DLD1 (cell line): ENCODE results near the gene ALKBH3.

ENCODE experiments used
- in situ Hi-C: cut with HindIII; loops from 2 replicates; pipeline ENCODE4 v1.10.0; 2017; ENCODE audit warnings: low sequenced_read_pairs

ALKBH3 gene

GRCh38 chr11:43921561-43922294 is 41.1 kb downstream of the ALKBH3 start:
- in situ Hi-C loops = no loop called here

- in situ Hi-C loops = no loop called here
These were observed 41.6 kb downstream of the ALKBH3 start for GRCh38 chr11:43922295-43922648.

GRCh38 chr11:43922744-43923405 is 42.2 kb downstream of the ALKBH3 start:
- in situ Hi-C loops = no loop called here

- in situ Hi-C loops = no loop called here
These were observed 42.9 kb downstream of the ALKBH3 start for GRCh38 chr11:43923406-43924111.

GRCh38 chr11:43924112-43924855 is 43.7 kb downstream of the ALKBH3 start:
- in situ Hi-C loops = no loop called here

- in situ Hi-C loops = no loop called here
These were observed 44.7 kb downstream of the ALKBH3 start for GRCh38 chr11:43925063-43925931.

- in situ Hi-C loops = no loop called here
These were observed 45.4 kb downstream of the ALKBH3 start for GRCh38 chr11:43925932-43926505.

GRCh38 chr11:43927070-43927469 is 46.4 kb downstream of the ALKBH3 start:
- in situ Hi-C loops = no loop called here

- in situ Hi-C loops = no loop called here
These were observed 47.5 kb downstream of the ALKBH3 start for GRCh38 chr11:43927925-43928707.

- in situ Hi-C loops = no loop called here
These were observed 48.1 kb downstream of the ALKBH3 start for GRCh38 chr11:43928721-43929120.

GRCh38 chr11:43930868-43931716 is 50.5 kb downstream of the ALKBH3 start:
- in situ Hi-C loops = no loop called here

GRCh38 chr11:43931717-43932039 is 51.0 kb downstream of the ALKBH3 start:
- in situ Hi-C loops = no loop called here

- in situ Hi-C loops = no loop called here
These were observed 52.6 kb downstream of the ALKBH3 start for GRCh38 chr11:43933226-43933607.

- in situ Hi-C loops = no loop called here
These were observed 53.2 kb downstream of the ALKBH3 start for GRCh38 chr11:43933608-43934551.

- in situ Hi-C loops = no loop called here
These were observed 54.2 kb downstream of the ALKBH3 start for GRCh38 chr11:43934601-43935423.

GRCh38 chr11:43935424-43935979 is 54.9 kb downstream of the ALKBH3 start:
- in situ Hi-C loops = no loop called here
